IMR-90 (cell line): Measurements from ENCODE around the gene KCNQ2. TPM values are rescaled to one million over a fixed set of nuclear protein-coding genes. Genes with fewer than 3 reads are reported as not detected.

Source experiments
- ATAC-seq: fragments of 200-7000 bp; cut with Tn5 transposase; 2 replicates; pipeline ENCODE4 v1.9.1; 2020; ENCODE audit warnings: low read depth, mild to moderate bottlenecking, moderate library complexity
- BruUV-seq: library from RNA; stranded (reverse); fragments of 400-500 nt; replicated peaks from 2 replicates; lab custom pipeline; 2021; lab: Mats Ljungman, UMichigan
- CTCF ChIA-PET: fragments of 300-600 bp; formaldehyde crosslinking; extraction: SDS; loops from one replicate; lab custom pipeline; 2021; ENCODE audit warnings: antibody characterized with exemption; lab: Yijun Ruan, JAX
- POLR2A ChIA-PET: fragments of 300-600 bp; sonication (Branson Sonifier 250); formaldehyde crosslinking; loops from one replicate; lab custom pipeline; 2022; ENCODE audit warnings: antibody characterized with exemption; ENCODE audit not compliant: unreplicated experiment; lab: Charles Lee
- DNase-seq: peaks from one replicate; pipeline ENCODE4 v3.0.0; 2013
- H2AFZ ChIP-seq: replicated peaks from 2 replicates; pipeline ENCODE3; 2013; ENCODE audit warnings: low read length, mild to moderate bottlenecking; ENCODE audit not compliant: poor library complexity
- H2AK5ac ChIP-seq: 2 replicates; pipeline ENCODE4 v1.6.1; 2013; ENCODE audit warnings: low read depth, low read length, inconsistent platforms
- H2AK9ac ChIP-seq: replicated peaks from 2 replicates; pipeline ENCODE3; 2013; ENCODE audit warnings: mild to moderate bottlenecking, low read depth, low read length, moderate library complexity; ENCODE audit not compliant: poor library complexity
- H2BK120ac ChIP-seq: 2 replicates; pipeline ENCODE4 v1.6.1; 2013; ENCODE audit warnings: low read depth, low read length, inconsistent platforms
- H2BK15ac ChIP-seq: 3 replicates; pipeline ENCODE4 v1.6.1; 2013; ENCODE audit warnings: low read depth, low read length, inconsistent platforms
- H2BK20ac ChIP-seq: 2 replicates; pipeline ENCODE4 v1.6.1; 2013; ENCODE audit warnings: low read depth, mild to moderate bottlenecking, inconsistent platforms, low read length, moderate library complexity
- H2BK5ac ChIP-seq: 2 replicates; pipeline ENCODE4 v1.6.1; 2013; ENCODE audit warnings: mild to moderate bottlenecking, low read depth, low read length, inconsistent platforms; ENCODE audit not compliant: poor library complexity, severe bottlenecking
- H3K14ac ChIP-seq: replicated peaks from 2 replicates; pipeline ENCODE4 v1.6.1; 2013; ENCODE audit warnings: low read depth, low read length, inconsistent platforms
- H3K18ac ChIP-seq: 2 replicates; pipeline ENCODE4 v1.6.1; 2013; ENCODE audit warnings: low read depth, low read length, control low read depth
- H3K23ac ChIP-seq: 2 replicates; pipeline ENCODE4 v1.6.1; 2013; ENCODE audit warnings: low read depth, low read length, inconsistent platforms
- H3K27ac ChIP-seq: 2 replicates; pipeline ENCODE4 v1.5.1; 2013; ENCODE audit warnings: mild to moderate bottlenecking, control low read depth, low read length; ENCODE audit not compliant: insufficient read depth
- H3K27me3 ChIP-seq: 2 replicates; pipeline ENCODE4 v1.6.1; 2013; ENCODE audit warnings: low read length; ENCODE audit not compliant: control insufficient read depth, insufficient read depth
- H3K36me3 ChIP-seq: 2 replicates; pipeline ENCODE4 v1.6.1; 2013; ENCODE audit warnings: low read length, mixed read lengths; ENCODE audit not compliant: control insufficient read depth, insufficient read depth
- H3K4ac ChIP-seq: 2 replicates; pipeline ENCODE4 v1.6.1; 2013; ENCODE audit warnings: low read depth, low read length, inconsistent platforms
- H3K4me1 ChIP-seq: 2 replicates; pipeline ENCODE4 v1.6.1; 2013; ENCODE audit warnings: low read length, mixed read lengths; ENCODE audit not compliant: control insufficient read depth, insufficient read depth
- H3K4me2 ChIP-seq: 2 replicates; pipeline ENCODE4 v1.6.1; 2013; ENCODE audit warnings: low read depth, mild to moderate bottlenecking, control low read depth, low read length, moderate library complexity
- H3K4me3 ChIP-seq: 2 replicates; pipeline ENCODE4 v1.5.1; 2013; ENCODE audit warnings: low read depth, mild to moderate bottlenecking, control low read depth, low read length, moderate library complexity; ENCODE audit not compliant: insufficient read depth
- H3K56ac ChIP-seq: 2 replicates; pipeline ENCODE4 v1.6.1; 2013; ENCODE audit warnings: low read length, inconsistent platforms; ENCODE audit not compliant: insufficient read depth; ENCODE audit errors: extremely low read depth
- H3K79me1 ChIP-seq, 2 experiments: 2 replicates each; pipeline ENCODE4 v1.6.1; 2013; ENCODE audit warnings: low read length in 2 of 2, inconsistent platforms in 1 of 2, low read depth in 1 of 2
- H3K9ac ChIP-seq: 2 replicates; pipeline ENCODE4 v1.6.1; 2013; ENCODE audit warnings: low read depth, low read length, control low read depth
- H3K9me1 ChIP-seq: 2 replicates; pipeline ENCODE4 v1.6.1; 2013; ENCODE audit warnings: low read length, inconsistent platforms; ENCODE audit not compliant: insufficient read depth
- H3K9me3 ChIP-seq: 2 replicates; pipeline ENCODE4 v1.6.1; 2013; ENCODE audit warnings: low read length; ENCODE audit not compliant: control insufficient read depth, insufficient read depth
- H4K20me1 ChIP-seq: 2 replicates; pipeline ENCODE4 v1.6.1; 2013; ENCODE audit warnings: low read length, inconsistent platforms; ENCODE audit not compliant: insufficient read depth
- H4K5ac ChIP-seq: 2 replicates; pipeline ENCODE4 v1.6.1; 2013; ENCODE audit warnings: mild to moderate bottlenecking, low read depth, low read length, control low read depth
- H4K8ac ChIP-seq, 2 experiments: 2 replicates each; pipeline ENCODE4 v1.6.1; 2013; ENCODE audit warnings: low read depth in 2 of 2, low read length in 2 of 2, control low read depth in 1 of 2, inconsistent platforms in 1 of 2
- H4K91ac ChIP-seq: 2 replicates; pipeline ENCODE4 v1.6.1; 2013; ENCODE audit warnings: low read depth, low read length, inconsistent platforms; ENCODE audit not compliant: insufficient read depth
- CHD1 ChIP-seq: IDR thresholded peaks from 2 replicates; pipeline ENCODE4 v1.6.1; 2012; ENCODE audit warnings: low read depth, low read length, improper control_type of control experiment
- FOS ChIP-seq: fragments of 150-350 bp; IDR thresholded peaks from 2 replicates; pipeline ENCODE4 v1.6.1; 2016; ENCODE audit warnings: low read depth, low read length
- POLR2A ChIP-seq: IDR thresholded peaks from 2 replicates; pipeline ENCODE4 v1.6.1; 2012; ENCODE audit warnings: mild to moderate bottlenecking, low read depth, low read length
- RAD21 ChIP-seq: IDR thresholded peaks from 2 replicates; pipeline ENCODE4 v1.6.1; 2012; ENCODE audit warnings: low read length, improper control_type of control experiment
- WGBS, 2 experiments: methylation state at CpG; one replicate each; pipeline versions ENCODE4 v1.1.5 to v1.1.7; 2013; ENCODE audit warnings: missing lambda C conversion rate in 2 of 2; ENCODE audit not compliant: insufficient read length in 1 of 2; ENCODE audit errors: extremely low coverage in 2 of 2; 5-methylcytosine and 5-hydroxymethylcytosine counted together
- dilution Hi-C: fragments of 300-500 bp; cut with HindIII; formaldehyde crosslinking; loops from one replicate; pipeline ENCODE4 v1.14.3; 2018; ENCODE audit warnings: low sequenced_read_pairs; ENCODE audit not compliant: unreplicated experiment
- in situ Hi-C: fragments of 300-500 bp; cut with MboI; formaldehyde crosslinking; loops from 3 replicates; pipeline ENCODE4 v1.14.3; 2019; ENCODE audit warnings: low sequenced_read_pairs, inconsistent platforms, mixed read lengths
- intact Hi-C: fragments of 100-400 bp; cut with micrococcal nuclease; formaldehyde crosslinking; loops from 2 replicates; pipeline ENCODE4 v1.10.0; 2022
- polyA plus RNA-seq, 3 experiments: library from polyadenylated mRNA; depleted of rRNA; stranded (reverse); fragments of >200 nt; gene quantifications; 2 replicates each; pipeline ENCODE4 v1.2.3, GENCODE V29; 2012; ENCODE audit warnings: low replicate concordance in 1 of 3
- total RNA-seq: library from RNA; depleted of rRNA; stranded (reverse); fragments of >200 nt; gene quantifications from 2 replicates; pipeline ENCODE4 v1.2.3, GENCODE V29; 2012
- TF ChIP-seq, protein P1 (sequence below): conservative IDR thresholded peaks from 2 replicates; pipeline ENCODE4 v1.5.1; 2012; ENCODE audit warnings: mild to moderate bottlenecking, low read depth, low read length, improper control_type of control experiment

The KCNQ2 gene
- total and polyA plus RNA-seq, 2 of the 4 experiments (the other 2 are of a cell fraction): 0.02 TPM; not detected in 1

DNA sequence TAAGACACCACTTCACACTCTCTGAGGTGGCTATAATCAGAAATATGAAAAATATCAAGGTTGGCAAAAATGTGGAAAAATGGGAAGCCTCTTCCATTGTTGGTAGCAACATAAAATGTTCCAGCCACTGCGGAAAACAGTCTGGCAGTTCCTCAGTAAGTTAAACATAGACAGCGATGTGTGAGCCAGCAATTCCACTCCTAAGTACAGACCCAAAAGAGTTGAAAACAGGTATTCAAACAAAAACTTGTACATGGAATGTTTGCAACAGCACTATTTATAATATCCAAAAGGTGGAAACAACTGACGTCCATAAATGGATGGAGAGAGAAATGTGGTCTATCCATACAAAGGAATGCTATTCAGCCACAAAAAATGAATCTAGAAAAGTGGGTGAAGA is 40.8 kb upstream of the KCNQ2 start:
- in situ Hi-C loops: no loop called here

More for the DNA sequence above, 40.8 kb upstream of the KCNQ2 start:
- no peak overlapping the region for H3K23ac ChIP-seq
- H3K4me1 ChIP-seq: 0 out of 2 replicates have a peak, but pooled peaks cover 1% of the 10 kb centered on the region
- H3K4ac ChIP-seq: no peak overlapping the region
- H4K5ac ChIP-seq: no peak overlapping the region
- no TSS peak for BruUV-seq
- H3K9me3 ChIP-seq: peaks cover 2% of the 10 kb centered on the region; the same call in 1 of the 2 replicates
- H3K27ac ChIP-seq: no peak overlapping the region
- no peak overlapping the region for H2BK20ac ChIP-seq
- H3K9me1 ChIP-seq: no peaks in the 10 kb centered on the region
- no peak overlapping the region for H2BK5ac ChIP-seq
- no peak overlapping the region for H3K4me2 ChIP-seq
- H2BK15ac ChIP-seq: no peak overlapping the region
- H3K56ac ChIP-seq: no peak overlapping the region
- H3K14ac ChIP-seq: no peak overlapping the region
- no peak overlapping the region for H2AK9ac ChIP-seq
- no peak overlapping the region for H3K4me3 ChIP-seq
- no peak overlapping the region for H4K8ac ChIP-seq
- 0 out of 2 replicates have a peak, but pooled peaks cover 1% of the 10 kb centered on the region for H3K36me3 ChIP-seq
- TF ChIP-seq POLR2A: no peak
- TF ChIP-seq RAD21: no peak
- TF ChIP-seq, protein P1, sequence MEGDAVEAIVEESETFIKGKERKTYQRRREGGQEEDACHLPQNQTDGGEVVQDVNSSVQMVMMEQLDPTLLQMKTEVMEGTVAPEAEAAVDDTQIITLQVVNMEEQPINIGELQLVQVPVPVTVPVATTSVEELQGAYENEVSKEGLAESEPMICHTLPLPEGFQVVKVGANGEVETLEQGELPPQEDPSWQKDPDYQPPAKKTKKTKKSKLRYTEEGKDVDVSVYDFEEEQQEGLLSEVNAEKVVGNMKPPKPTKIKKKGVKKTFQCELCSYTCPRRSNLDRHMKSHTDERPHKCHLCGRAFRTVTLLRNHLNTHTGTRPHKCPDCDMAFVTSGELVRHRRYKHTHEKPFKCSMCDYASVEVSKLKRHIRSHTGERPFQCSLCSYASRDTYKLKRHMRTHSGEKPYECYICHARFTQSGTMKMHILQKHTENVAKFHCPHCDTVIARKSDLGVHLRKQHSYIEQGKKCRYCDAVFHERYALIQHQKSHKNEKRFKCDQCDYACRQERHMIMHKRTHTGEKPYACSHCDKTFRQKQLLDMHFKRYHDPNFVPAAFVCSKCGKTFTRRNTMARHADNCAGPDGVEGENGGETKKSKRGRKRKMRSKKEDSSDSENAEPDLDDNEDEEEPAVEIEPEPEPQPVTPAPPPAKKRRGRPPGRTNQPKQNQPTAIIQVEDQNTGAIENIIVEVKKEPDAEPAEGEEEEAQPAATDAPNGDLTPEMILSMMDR: no peak
- TF ChIP-seq CHD1: no peak
- TF ChIP-seq FOS: no peak
- intact Hi-C loops: no loop called here
- ChIA-PET CTCF (no interaction called here), POLR2A (no interaction called here)
- H3K27me3 ChIP-seq: peaks cover 4% of the 10 kb centered on the region
- H3K79me1 ChIP-seq: no peaks in the 10 kb centered on the region
- no peak overlapping the region for H2AK5ac ChIP-seq
- whole genome bisulfite sequencing, 2 experiments: no CpG with 5 or more reads among the region's 3 CpGs
- no peak overlapping the region for H3K18ac ChIP-seq
- no peak overlapping the region for H4K91ac ChIP-seq
- no peak overlapping the region for H2AFZ ChIP-seq
- no peak for ATAC-seq
- no peaks in the 10 kb centered on the region for H4K20me1 ChIP-seq
- no peak for DNase-seq
- dilution Hi-C loops: no loop called here
- H2BK120ac ChIP-seq: no peak overlapping the region
- H3K9ac ChIP-seq: no peak overlapping the region
